HG02981 (cell line): ENCODE results near the gene PRDX3.

ENCODE experiments used
- ATAC-seq: cut with Tn5 transposase; IDR thresholded peaks from one replicate; pipeline ENCODE4 v1.9.1; 2021; ENCODE audit warnings: mild to moderate bottlenecking, moderate library complexity; ENCODE audit not compliant: unreplicated experiment

PRDX3 gene

DNA sequence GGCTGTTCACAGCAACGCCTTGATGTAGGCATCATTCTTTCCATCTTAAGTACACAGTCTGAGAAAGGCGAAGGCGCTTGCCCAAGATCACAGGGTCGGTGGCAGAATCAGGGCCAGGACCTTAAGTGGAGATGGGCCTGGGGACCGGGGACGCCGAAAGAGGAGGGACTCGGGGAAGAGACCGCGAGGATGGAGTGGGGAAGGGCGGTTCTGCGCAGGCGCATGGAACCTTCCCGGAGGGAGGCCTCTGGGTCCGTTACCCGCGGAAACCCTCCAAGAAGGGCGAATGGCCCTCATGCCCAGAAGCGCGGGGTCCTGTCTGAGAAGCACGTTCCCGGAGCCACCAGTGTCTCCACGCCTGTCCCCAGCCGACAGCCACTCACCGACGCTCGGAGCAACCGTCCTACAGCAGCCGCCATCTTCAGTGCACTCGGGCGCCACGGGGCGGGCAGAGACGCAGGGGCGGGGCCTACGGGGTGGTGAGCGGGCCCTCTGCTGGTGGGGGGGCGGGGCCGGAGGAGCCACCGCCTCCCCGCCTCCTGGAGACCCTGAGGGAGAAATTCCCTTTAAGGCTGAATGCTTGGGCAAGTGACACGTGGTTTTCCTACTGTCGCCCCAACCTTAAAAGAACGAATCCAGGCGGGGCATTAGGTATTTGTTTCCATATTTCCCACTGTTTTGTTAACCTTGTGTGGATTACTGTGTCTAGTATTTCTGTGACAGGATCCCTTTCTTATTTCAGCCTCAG, at the start of gene PRDX3:
Gene PRDX3 (minus strand): TSS at position 441 of the 748 bp plus-strand sequence. CDS start 22 bp downstream, at position 419.
- ATAC-seq = peak; percentile 93

DNA sequence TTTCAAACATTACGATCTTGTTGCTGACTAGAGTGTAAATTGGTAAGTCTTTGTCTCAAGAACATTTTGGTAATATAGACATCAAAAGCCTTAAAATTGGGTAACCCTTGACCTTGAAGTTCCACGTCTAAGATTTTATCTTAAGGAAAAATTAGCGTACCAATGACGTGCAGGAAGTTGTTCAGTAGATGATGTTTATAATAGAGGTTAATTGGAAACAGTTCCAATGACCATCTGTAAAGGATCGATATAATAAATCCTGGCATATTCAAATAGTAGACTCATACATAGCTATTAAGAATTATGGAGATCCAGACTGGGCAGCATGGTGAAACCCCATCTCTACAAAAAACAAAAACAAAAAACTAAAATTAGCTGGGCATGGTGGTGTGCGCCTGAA, 49.2 kb upstream of the PRDX3 start:
- ATAC-seq = no peak

DNA sequence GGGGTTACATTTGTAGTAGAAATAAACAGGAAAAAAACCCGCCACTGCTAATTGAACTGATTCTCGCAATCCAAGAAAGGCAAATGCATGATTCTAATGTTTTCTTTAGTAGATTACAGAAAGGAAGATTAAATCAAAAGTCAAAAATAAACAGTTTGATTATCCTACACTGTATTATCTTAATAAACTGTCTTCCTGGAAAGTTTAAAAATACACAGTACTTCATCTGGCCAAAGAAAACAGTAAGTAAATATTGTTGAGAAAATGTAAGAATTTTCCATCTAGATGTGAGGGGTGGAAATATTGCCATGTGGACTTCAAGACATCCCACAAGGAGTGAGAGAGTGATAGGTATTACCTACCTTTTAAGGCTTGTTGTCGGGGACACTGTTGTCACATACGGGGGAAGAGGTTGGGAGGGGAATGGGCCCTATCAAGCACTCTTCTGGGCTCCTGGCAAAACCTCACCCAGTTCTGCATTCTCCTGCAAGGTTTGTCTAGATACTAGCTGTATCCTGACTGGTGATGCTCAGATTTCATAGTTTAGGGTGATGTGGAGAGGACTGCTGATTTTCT, 46.6 kb upstream of the PRDX3 start:
- no peak for ATAC-seq

DNA sequence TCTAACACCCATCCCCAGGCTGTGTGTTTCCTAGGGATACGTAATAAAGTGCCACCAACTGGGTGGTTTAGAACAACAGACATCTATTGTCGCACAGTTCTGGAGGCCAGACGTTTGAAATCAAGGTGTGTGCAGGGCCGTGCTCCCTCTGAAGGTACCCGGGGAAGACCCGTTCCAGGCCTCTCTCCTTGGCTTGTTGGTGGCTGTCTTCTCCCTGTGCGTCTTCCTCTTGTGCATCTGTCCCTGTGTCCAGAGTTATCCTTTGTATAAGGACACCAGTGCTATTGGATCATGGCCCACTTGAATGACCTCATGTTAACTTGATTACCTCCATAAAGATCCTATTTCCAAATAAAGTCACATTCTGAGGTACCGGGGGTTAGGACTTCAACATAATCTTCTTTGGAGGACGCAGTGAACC, 44.4 kb upstream of the PRDX3 start:
- no peak for ATAC-seq

DNA sequence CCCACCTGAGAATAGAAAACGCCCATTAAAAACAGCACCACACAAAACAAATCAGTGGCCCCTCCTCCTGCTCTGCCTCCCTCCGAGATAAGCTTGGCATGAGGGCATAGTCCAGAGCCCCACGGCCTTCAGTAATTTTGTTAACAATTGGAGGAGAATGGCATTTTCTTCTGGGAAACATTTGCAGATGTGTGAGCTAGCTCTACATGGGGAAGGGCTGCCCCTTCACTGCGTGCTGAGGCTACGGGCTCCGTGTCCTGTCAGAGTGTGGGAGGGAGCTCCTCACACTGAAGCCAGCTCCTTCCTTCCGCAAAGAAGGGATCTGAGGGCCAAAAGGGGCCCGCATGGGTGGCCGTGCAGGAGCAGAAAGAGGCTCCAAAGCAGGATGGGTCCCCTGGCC, 43.9 kb upstream of the PRDX3 start:
- ATAC-seq = no peak

DNA sequence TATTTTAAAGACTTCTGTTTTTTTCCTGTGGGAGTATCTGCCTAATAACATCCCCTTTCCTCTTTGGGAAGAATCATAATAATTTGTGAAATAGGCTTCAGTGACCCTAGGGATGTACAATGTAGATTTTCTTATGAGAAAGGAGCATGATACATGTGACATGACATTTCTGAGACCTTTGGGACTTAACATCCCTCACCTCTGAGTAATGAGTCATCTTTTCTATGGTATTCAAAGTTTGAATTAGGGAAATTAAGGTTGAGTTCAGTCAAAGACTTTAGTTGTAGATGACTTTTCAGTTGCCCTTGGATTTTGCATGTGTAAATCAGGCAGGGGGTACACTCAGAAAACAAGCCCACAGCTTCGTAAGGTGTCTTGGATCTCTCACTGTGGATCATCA, 43.1 kb upstream of the PRDX3 start:
- ATAC-seq = no peak

DNA sequence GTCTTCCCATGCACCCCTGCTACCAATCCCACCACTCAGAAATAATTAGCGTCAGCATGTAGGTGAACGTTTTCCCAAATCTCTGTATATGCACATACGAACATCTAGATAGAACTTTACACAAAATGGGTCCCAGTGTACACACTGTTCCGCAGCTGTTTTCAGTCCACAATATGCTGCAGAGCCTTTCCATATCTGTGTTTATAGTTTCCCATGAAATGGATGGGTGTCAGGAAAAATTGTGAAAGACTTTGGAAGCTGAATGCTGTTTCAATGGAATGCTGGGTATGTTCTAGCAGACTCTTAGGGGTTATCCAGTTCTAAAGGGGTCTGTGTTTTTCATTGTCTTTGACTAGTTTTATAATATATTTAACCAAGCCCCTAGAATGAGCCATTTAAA, 42.6 kb upstream of the PRDX3 start:
- ATAC-seq = no peak

DNA sequence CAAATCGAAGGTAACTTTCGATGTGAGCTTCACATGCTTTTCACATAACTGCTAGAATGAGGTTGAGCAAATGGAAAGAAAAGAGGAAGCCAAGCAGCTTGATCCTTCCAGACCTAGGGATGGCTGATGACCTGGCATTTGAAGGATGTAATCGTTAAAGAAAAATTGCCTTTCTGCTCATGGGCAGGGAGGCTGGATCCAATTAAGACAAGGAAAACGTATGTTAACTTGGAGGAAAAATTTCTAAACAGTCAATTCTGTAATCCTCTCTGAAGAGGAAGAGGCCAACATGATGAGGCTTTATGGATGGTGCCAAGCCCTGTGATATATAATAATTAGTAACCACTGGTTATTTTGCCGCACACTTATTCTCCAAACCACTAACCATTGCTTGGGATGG, 41.3 kb upstream of the PRDX3 start:
- ATAC-seq = no peak

DNA sequence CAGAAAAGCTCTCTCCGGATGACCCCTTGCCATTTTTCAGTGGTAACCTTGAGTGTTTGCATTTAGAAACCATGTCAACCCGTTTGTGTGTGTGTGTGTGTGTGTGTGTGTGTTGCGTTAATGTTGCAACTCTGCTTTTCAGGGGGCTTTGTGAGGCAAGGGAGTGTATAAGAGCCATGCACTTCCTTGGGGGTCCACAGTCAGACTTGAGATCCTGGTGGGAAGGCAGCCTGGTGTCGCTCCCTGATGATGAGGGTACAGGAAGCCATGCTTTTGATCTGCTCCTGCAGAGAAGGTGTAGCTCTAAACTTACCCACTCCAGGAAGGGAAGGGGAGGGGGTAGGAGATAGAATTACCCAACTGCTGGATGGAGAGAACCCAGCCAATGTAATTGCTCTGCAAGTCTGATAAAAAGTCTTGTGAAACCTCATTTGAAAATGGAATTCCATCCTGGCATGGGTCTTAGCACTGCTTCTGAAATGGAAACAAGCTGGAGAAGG, 39.4 kb upstream of the PRDX3 start:
- ATAC-seq = no peak

DNA sequence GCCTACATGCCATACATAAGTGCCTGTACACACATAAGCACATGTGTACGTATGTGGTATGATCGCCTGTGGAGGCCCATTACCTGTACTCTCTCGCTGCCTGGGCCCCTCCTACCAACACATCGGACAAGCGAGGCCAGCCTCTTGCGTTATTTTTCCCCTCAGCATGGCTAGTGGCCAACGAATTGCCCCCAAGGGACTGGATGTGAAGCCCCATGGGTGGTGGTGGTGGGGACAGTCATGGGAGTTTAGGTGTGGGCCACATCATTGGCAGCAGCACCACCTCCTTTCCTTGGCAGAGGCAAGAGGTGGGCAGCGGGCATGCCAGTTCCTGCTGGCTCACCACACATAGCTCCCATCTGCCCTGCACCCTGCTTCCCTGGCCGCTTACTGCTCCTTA, 38.8 kb upstream of the PRDX3 start:
- no peak for ATAC-seq

DNA sequence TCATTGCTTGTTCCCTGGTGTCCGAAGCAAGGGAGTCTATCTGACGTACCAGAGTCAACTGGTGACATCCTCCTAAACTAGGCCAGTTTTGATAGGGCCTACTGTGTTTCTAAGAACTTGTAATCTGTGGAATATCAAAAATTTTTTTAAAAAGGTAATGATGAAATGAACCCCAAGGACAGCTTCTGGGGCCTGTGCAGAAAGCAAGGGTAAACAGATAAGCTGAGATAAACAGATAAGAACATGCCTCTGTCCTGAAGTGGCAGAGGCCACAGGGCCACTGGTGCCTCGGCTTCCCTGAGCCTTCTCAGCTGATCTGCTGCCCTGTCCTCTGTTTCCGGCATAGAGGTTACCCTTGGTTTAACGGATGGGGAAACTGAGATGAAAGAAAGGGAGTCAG, 37.5 kb upstream of the PRDX3 start:
- ATAC-seq = no peak

DNA sequence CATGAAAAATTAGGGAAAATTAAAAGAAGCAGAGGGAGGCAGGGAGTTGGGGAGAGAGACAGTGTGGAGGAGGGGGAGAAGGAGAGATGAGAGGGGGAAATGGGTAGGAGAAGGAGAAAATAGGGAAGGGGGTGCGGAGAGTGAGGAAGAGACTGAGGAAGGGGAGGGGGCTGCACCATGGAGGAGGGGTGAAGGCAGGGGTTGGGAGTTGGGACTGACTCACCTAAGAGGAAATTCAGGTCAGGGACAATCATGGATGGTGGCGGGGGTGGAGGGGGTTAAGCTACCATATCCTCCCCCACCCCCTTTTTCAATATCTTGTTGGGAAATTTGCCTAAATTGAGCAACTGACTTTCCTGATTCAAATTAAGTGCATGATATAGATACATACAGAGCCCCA, 36.8 kb upstream of the PRDX3 start:
- no peak for ATAC-seq

DNA sequence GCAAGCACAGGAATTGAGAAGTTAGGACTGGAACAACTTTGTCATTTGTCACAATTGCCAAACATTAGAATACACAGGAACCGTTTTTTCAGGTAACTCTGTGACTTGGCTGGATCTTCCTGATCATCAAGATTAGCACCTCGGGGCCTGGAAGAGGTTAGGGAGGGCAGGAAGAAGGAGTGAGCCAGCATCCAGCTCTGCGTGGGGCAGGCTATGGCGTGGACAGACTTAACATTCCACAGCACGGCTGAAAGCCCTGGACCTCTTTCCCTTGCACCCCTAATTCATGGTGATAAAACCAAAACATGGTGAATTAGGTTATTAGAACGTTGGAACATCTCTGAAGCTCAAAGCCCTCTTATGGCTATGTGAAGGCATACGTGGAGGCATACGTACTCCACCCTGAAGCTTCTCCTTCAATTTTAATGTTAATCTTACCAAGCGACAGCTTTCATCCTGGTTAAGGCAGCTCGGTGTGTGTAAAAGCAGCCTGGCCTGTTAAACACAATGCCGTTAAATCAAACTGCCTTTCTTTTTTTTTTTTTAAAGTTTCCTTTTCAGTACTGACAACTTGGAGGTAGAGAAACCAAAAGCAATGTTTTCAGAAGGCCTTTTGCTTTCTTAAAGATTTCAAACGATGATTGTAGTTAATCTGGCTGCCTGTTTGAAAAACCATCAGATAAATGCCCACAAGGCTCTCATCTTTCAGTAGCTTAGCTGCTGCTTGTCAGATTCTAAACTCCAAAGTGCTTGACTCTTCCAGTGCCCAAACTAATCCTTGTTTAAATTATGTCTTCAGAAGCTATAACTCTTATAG, 33.2 kb upstream of the PRDX3 start:
- no peak for ATAC-seq

DNA sequence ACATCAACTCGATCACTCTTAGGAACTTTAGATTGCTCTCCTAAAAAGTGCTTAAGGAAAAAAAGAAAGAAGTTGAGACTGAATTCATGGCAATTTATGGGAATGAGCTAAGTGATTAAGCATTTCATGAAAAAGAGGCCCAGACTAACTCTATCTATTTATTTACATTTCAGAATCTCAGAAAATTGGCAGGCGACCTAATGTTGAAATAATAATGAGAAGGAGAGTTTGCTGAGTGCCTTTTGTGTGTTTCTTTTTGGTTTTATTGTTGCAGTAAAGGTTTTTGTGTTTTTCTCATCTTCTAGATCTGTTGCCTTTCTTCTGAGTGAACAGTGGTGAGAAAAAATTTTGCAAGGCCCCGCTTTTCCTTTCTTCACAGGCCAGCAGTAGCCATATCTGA, 32.6 kb upstream of the PRDX3 start:
- no peak for ATAC-seq

DNA sequence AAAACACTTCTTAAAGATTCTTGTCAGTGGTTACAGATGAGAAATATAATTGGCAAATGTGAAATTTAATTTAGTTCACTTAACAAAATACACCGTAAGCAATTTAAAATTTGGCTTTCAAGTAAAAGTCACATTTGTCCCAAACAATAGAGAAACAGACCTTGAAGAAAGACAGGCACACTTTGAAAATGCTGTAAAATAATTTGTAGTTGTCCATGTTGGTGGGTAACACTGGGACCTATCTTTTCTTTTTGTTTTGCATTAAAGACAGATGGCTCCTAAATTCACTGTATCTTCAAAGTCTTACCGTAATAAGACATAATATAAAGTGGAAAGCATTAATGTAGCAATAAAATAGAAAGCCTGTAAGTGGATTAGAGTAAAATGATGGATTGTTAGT, 32.0 kb upstream of the PRDX3 start:
- no peak for ATAC-seq

DNA sequence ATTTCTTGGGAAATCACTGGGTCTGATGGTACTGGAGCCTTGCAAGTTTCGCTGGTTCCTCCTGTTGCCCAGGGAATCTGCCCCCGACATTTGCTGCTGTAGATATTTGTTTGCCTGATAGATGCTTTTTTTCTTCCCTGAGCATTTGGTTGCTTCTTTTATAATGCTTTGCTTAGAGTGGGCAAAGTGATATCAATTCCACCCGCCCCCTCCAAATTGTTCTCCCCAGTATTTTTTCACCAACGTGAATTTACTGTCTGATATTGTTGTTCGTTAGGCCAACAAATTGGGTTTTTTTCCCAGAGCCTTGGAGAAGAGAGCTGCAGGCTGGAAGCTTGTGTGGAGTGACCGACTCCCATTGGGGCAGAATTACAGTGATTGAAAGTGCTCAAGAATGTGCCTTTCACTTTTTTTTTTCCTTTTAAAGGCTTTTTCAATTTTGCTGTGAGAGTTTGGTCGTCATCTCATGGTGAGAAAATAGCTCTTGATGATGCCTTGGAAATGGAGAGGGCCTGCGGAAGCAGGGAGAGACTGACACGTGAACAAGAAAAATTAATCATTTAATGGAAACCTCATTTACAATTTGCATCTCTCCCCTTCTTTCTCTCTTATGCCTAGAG, 31.2 kb upstream of the PRDX3 start:
- no peak for ATAC-seq

DNA sequence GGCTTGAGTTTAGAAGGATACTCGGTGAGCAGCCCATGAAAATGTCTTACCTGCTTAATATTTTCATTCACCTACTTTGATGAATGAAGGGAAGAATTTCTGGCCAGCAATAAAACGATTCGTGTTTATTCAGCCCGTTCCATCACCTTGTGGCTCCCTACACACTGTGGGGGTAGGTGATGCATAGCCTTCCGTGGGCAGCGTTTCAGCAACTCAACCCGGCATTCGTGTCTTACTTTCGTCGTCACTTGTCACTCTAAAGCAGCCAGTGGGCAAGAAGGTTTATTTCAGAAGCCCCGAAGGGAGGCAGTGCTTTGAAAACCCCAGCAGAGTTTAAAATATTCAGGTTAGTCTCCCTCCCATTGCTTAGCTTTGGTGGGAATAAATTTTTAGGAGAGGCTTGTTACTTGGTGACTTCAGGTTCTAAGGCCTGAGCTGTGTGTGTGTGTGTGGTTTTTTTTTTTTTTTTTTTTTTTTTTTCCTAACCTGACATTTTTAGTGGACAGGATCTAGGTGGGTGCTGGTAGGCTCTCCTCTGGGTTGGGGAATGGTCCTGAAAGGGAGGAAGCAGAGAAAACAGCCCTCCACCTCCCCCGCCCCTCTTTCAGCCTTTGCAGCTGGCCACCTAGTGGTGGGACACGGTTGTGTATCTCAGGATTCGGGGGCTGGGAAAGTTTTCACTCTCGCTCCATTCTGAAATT, 30.6 kb upstream of the PRDX3 start:
- no peak for ATAC-seq

DNA sequence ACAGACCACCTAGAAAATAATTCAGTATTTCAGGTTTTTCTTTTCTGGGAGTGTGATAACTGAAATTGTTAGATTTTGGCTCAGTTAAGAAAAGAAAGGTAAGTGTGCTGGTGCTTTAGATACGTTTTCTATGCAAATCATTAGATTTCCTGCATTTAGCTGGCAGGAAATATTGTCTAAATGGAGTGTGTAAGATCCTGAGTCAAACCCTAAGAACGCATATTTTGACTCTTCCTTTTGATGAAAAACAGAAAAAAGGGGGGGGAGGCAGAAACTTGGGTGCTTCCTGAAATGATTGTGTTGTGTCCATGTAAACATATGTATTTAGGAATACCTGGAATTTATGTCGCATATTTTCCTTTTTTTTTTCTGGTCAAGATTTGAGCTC, 29.9 kb upstream of the PRDX3 start:
- no peak for ATAC-seq

DNA sequence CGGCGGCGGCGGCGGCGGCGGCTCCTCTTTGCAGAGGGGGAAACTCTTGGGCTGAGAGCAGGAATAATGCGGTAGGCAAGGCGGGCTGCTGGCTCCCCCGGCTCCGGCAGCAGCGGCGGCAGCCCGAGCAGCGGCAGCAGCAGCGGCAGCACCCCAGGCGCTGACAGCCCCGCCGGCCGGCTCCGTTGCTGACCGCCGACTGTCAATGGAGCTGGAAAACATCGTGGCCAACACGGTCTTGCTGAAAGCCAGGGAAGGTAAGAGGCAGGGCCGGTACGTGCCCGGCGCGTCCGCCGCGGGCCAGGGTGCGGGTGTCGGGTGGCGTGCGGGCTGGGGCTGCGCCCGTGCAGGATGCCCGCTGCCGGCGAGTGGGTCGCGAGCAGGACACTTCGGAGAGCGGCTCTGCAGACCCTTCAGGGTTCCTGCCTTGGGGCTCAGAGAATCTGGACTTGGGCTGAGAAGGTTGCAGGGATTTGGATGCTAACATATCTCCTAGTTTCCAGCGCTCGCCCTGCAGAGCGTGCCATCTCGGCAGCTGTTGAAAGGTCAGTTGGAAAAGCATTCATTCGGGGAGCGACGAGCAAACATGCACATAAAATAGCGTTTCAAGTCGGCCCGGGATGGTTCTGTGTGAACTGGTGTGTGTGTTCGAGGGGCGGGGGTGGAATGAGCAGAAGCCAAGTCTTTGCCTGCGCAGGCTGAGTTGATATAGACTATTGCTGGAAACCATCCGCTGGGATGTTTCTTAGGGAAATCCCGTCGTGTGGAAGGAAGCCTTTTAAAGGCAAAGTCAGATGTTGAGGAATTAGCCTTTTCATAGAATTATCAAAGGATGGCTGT, 29.3 kb upstream of the PRDX3 start:
- ATAC-seq = no peak

DNA sequence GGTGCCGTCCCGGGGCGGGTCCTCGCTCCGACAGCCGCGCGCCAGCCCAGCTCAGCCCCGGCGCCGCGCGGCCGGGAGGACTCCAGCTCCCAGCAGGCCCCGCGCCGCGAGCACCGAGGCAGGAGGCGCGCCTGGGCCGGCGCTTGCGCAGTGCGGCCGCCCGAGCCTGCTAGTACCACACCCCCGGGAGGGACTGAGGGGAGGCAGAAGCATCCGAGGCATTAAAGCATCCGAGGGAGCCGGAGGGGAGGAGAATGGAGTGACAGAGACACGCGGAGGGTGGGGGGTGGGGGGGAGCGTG, 28.7 kb upstream of the PRDX3 start, which contains the start of gene GRK5:
Gene GRK5 (plus strand): TSS at position 206 of the 301 bp plus-strand sequence. CDS start 347 bp downstream, outside the sequence.
- ATAC-seq = peak; percentile 75
